22Rv1 (cell line): Measurements from ENCODE around the gene TRIP11.

Experiments
- CTCF ChIP-seq: fragments of 450-650 bp; IDR thresholded peaks from 2 replicates; pipeline ENCODE4 v1.5.1; 2017; ENCODE audit warnings: mild to moderate bottlenecking
- ZFX ChIP-seq: fragments of 450-650 bp; IDR thresholded peaks from 2 replicates; pipeline ENCODE4 v1.6.1; 2017; ENCODE audit warnings: antibody characterized with exemption, borderline replicate concordance

DNA sequence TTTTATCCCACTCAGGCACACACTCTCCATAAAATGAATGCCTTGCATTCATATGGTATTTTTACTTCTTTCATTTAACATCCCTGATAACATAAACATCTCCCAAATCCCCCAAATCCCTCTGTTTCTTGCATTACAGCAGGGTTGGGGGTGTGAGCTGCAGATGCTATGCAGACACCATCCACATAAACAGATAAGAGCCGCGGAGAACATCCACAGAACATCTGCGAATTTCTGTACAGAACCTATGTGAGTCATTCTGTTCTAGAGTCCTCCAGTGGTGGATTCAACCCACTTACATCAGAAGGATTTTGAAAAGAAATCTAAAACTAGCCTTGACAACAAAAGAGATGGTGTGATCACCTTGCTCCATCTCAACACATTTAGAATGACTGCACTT lies 112.7 kb downstream of the TRIP11 start:
- TF ChIP-seq CTCF (no peak), ZFX (no peak)
